Endothelial cell of umbilical vein (primary cell): Measurements from ENCODE around the gene PKD2.
"Not testable (repeated sequence)": the region's sequence is repeated elsewhere in the genome, so short reads cannot be mapped to it uniquely, and the experiment has no call there.

Experiments
- EZH2 ChIP-seq: IDR thresholded peaks from 2 replicates; pipeline ENCODE4 v1.6.1; 2012; ENCODE audit warnings: borderline replicate concordance, low read depth, mild to moderate bottlenecking, moderate library complexity, low read length, inconsistent platforms; ENCODE audit not compliant: severe bottlenecking
- GATA2 ChIP-seq: IDR thresholded peaks from 2 replicates; pipeline ENCODE4 v1.7.0; 2011; ENCODE audit warnings: low read depth, mild to moderate bottlenecking, moderate library complexity, mixed read lengths, low read length; ENCODE audit not compliant: insufficient read length, insufficient read depth
- POLR2A ChIP-seq: IDR thresholded peaks from 2 replicates; pipeline ENCODE4 v1.6.1; 2012; ENCODE audit warnings: low read depth, mild to moderate bottlenecking, control low read depth, low read length
- POLR2AphosphoS5 ChIP-seq: IDR thresholded peaks from 2 replicates; pipeline ENCODE4 v1.6.1; 2012; ENCODE audit warnings: low read depth, mild to moderate bottlenecking, control low read depth, low read length, moderate library complexity; ENCODE audit not compliant: insufficient read depth
- TF ChIP-seq, protein P1 (sequence below), 2 donors: IDR thresholded peaks; 1 replicate in 1 of 2; 2 replicates in 1 of 2; pipeline ENCODE4 v1.5.1; 2011; ENCODE audit warnings: low read length in 2 of 2, mild to moderate bottlenecking in 2 of 2, moderate library complexity in 2 of 2, control low read depth in 1 of 2, inconsistent platforms in 1 of 2, low read depth in 1 of 2; ENCODE audit not compliant: insufficient read depth in 1 of 2; ENCODE audit errors: extremely low read depth in 1 of 2

DNA sequence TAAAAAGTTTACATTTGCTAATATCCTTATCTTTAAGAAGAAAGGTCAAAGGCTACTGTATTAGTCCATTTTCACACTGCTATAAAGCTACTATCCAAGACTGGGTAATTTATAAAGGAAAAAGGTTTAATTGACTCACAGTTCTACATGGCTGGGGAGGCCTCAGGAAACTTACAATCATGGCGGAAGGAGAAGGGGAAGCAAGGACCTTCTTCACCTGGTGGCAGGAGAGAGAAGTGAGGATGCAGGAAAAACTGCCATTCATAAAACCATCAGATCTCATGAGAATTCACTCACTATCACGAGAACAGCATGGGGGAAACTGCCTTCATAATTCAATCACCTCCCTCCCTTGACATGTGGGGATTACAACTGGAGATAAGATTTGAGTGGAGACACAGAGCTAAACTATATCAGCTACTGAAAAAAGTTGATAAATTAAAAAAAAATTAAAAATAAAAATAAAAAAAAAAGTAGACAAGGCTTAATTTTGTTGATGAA lies 8.2 kb upstream of the PKD2 start:
- TF ChIP-seq, protein P1, sequence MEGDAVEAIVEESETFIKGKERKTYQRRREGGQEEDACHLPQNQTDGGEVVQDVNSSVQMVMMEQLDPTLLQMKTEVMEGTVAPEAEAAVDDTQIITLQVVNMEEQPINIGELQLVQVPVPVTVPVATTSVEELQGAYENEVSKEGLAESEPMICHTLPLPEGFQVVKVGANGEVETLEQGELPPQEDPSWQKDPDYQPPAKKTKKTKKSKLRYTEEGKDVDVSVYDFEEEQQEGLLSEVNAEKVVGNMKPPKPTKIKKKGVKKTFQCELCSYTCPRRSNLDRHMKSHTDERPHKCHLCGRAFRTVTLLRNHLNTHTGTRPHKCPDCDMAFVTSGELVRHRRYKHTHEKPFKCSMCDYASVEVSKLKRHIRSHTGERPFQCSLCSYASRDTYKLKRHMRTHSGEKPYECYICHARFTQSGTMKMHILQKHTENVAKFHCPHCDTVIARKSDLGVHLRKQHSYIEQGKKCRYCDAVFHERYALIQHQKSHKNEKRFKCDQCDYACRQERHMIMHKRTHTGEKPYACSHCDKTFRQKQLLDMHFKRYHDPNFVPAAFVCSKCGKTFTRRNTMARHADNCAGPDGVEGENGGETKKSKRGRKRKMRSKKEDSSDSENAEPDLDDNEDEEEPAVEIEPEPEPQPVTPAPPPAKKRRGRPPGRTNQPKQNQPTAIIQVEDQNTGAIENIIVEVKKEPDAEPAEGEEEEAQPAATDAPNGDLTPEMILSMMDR (IDR thresholded peaks at IDR 0.05; ENCODE audit: extremely low read depth in 1 of 2, insufficient read depth in 1 of 2, low read depth in 1 of 2, low read length in 2 of 2) = not testable (repeated sequence)
- TF ChIP-seq POLR2A, GATA2, EZH2, POLR2AphosphoS5: not testable (repeated sequence)
